IPS DF 6.9 (cell line): ENCODE measurements around the gene GRIP1.

Source experiments
- DNase-seq: peaks from one replicate; pipeline ENCODE4 v3.0.0-alpha.2; 2013; ENCODE audit warnings: low read depth, low spot score
- H3K27ac ChIP-seq: one replicate; pipeline ENCODE4 v1.5.1; 2013; ENCODE audit warnings: low read length, control low read depth
- H3K27me3 ChIP-seq: 2 replicates; pipeline ENCODE4 v1.6.1; 2013; ENCODE audit warnings: mild to moderate bottlenecking, low read length; ENCODE audit not compliant: control insufficient read depth, insufficient read depth
- H3K36me3 ChIP-seq: 2 replicates; pipeline ENCODE4 v1.6.1; 2013; ENCODE audit warnings: low read length; ENCODE audit not compliant: control insufficient read depth, insufficient read depth
- H3K4me1 ChIP-seq: 2 replicates; pipeline ENCODE4 v1.6.1; 2013; ENCODE audit warnings: low read length; ENCODE audit not compliant: control insufficient read depth, insufficient read depth
- H3K4me3 ChIP-seq: 2 replicates; pipeline ENCODE4 v1.5.1; 2013; ENCODE audit warnings: mild to moderate bottlenecking, low read length
- H3K9me3 ChIP-seq: 2 replicates; pipeline ENCODE4 v1.6.1; 2013; ENCODE audit warnings: low read length, inconsistent platforms; ENCODE audit not compliant: control insufficient read depth, insufficient read depth
- WGBS: extraction: QIAGEN DNeasy Blood & Tissue Kit; methylation state at CpG from one replicate; pipeline ENCODE4 v1.1.7; 2013; ENCODE audit warnings: mixed read lengths, missing lambda C conversion rate; ENCODE audit not compliant: insufficient read length, insufficient coverage; 5-methylcytosine and 5-hydroxymethylcytosine counted together

The GRIP1 gene

GRCh38 chr12:66441905-66442559 is 236.8 kb downstream of the GRIP1 start:
- Histone ChIP-seq H3K9me3 (no peaks in the 10 kb centered on the region), H3K4me1 (0 out of 2 replicates have a peak, but pooled peaks cover 3% of the 10 kb centered on the region), H3K27me3 (no peaks in the 10 kb centered on the region), H3K4me3 (no peak overlapping the region), H3K36me3 (no peaks in the 10 kb centered on the region), H3K27ac (no peak overlapping the region)
- no peak for DNase-seq
- 100% methylated on average over 1 of the region's 6 CpGs for WGBS

GRCh38 chr12:66438601-66439000 is 240.3 kb downstream of the GRIP1 start:
- Histone ChIP-seq H3K27me3 (no peaks in the 10 kb centered on the region), H3K4me1 (0 out of 2 replicates have a peak, but pooled peaks cover 3% of the 10 kb centered on the region), H3K27ac (no peak overlapping the region), H3K4me3 (no peak overlapping the region), H3K36me3 (no peaks in the 10 kb centered on the region), H3K9me3 (no peaks in the 10 kb centered on the region)
- WGBS, result no CpG with 5 or more reads among the region's 1 CpG
- no peak for DNase-seq

- Histone ChIP-seq H3K4me3 (no peak overlapping the region), H3K9me3 (no peaks in the 10 kb centered on the region), H3K27ac (no peak overlapping the region), H3K36me3 (no peaks in the 10 kb centered on the region), H3K27me3 (no peaks in the 10 kb centered on the region), H3K4me1 (peaks cover 6% of the 10 kb centered on the region; the same call in 1 of the 2 replicates)
- no CpG with 5 or more reads among the region's 4 CpGs for WGBS
- DNase-seq, result no peak
These were observed 248.8 kb downstream of the GRIP1 start for GRCh38 chr12:66430106-66430505.

- WGBS, result no CpG with 5 or more reads among the region's 5 CpGs
- Histone ChIP-seq H3K4me1 (peaks cover 4% of the 10 kb centered on the region; the same call in 1 of the 2 replicates), H3K27me3 (no peaks in the 10 kb centered on the region), H3K36me3 (no peaks in the 10 kb centered on the region), H3K9me3 (no peaks in the 10 kb centered on the region), H3K27ac (no peak overlapping the region), H3K4me3 (no peak overlapping the region)
- DNase-seq, result no peak
These were observed 250.0 kb downstream of the GRIP1 start for GRCh38 chr12:66428870-66429269.

GRCh38 chr12:66428261-66428660 is 250.6 kb downstream of the GRIP1 start:
- Histone ChIP-seq H3K27me3 (no peaks in the 10 kb centered on the region), H3K4me3 (no peak overlapping the region), H3K9me3 (no peaks in the 10 kb centered on the region), H3K36me3 (no peaks in the 10 kb centered on the region), H3K27ac (no peak overlapping the region), H3K4me1 (peaks cover 4% of the 10 kb centered on the region; the same call in 1 of the 2 replicates)
- no peak for DNase-seq

- Histone ChIP-seq H3K27me3 (no peaks in the 10 kb centered on the region), H3K4me3 (no peak overlapping the region), H3K4me1 (peaks cover 4% of the 10 kb centered on the region; the same call in 1 of the 2 replicates), H3K36me3 (no peaks in the 10 kb centered on the region), H3K9me3 (no peaks in the 10 kb centered on the region), H3K27ac (no peak overlapping the region)
- no CpG with 5 or more reads among the region's 2 CpGs for WGBS
- no peak for DNase-seq
These were observed 252.2 kb downstream of the GRIP1 start for GRCh38 chr12:66426696-66427095.

GRCh38 chr12:66423266-66423665 is 255.6 kb downstream of the GRIP1 start:
- Histone ChIP-seq H3K36me3 (no peaks in the 10 kb centered on the region), H3K9me3 (no peaks in the 10 kb centered on the region), H3K27me3 (no peaks in the 10 kb centered on the region), H3K27ac (no peak overlapping the region), H3K4me1 (peaks cover 4% of the 10 kb centered on the region; the same call in 1 of the 2 replicates), H3K4me3 (no peak overlapping the region)
- DNase-seq, result no peak
- no CpG with 5 or more reads among the region's 2 CpGs for WGBS

GRCh38 chr12:66418908-66419307 is 260.0 kb downstream of the GRIP1 start:
- H3K27ac ChIP-seq, result no peak overlapping the region
- no peaks in the 10 kb centered on the region for H3K36me3 ChIP-seq
- no peaks in the 10 kb centered on the region for H3K4me1 ChIP-seq
- WGBS, result no CpG with 5 or more reads among the region's 1 CpG
- H3K9me3 ChIP-seq, result no peaks in the 10 kb centered on the region
- no peaks in the 10 kb centered on the region for H3K27me3 ChIP-seq
- DNase-seq, result no peak
- no peak overlapping the region for H3K4me3 ChIP-seq

GRCh38 chr12:66417217-66417616 is 261.7 kb downstream of the GRIP1 start:
- no peaks in the 10 kb centered on the region for H3K36me3 ChIP-seq
- DNase-seq, result no peak
- H3K4me1 ChIP-seq, result no peaks in the 10 kb centered on the region
- WGBS, result no CpG with 5 or more reads among the region's 1 CpG
- no peaks in the 10 kb centered on the region for H3K27me3 ChIP-seq
- no peak overlapping the region for H3K4me3 ChIP-seq
- H3K9me3 ChIP-seq, result no peaks in the 10 kb centered on the region
- H3K27ac ChIP-seq, result no peak overlapping the region

- Histone ChIP-seq H3K4me1 (peaks cover 3% of the 10 kb centered on the region; the same call in 1 of the 2 replicates), H3K36me3 (no peaks in the 10 kb centered on the region), H3K27ac (no peak overlapping the region), H3K27me3 (no peaks in the 10 kb centered on the region), H3K9me3 (no peaks in the 10 kb centered on the region), H3K4me3 (no peak overlapping the region)
- no CpG with 5 or more reads among the region's 4 CpGs for WGBS
- DNase-seq, result no peak
These were observed 269.5 kb downstream of the GRIP1 start for GRCh38 chr12:66409195-66409871.

GRCh38 chr12:66405395-66405794 is 273.5 kb downstream of the GRIP1 start:
- H3K27ac ChIP-seq, result no peak overlapping the region
- H3K4me3 ChIP-seq, result no peak overlapping the region
- no peak for DNase-seq
- H3K36me3 ChIP-seq, result no peaks in the 10 kb centered on the region
- no peaks in the 10 kb centered on the region for H3K9me3 ChIP-seq
- no peaks in the 10 kb centered on the region for H3K27me3 ChIP-seq
- H3K4me1 ChIP-seq, result peaks cover 3% of the 10 kb centered on the region; the same call in 1 of the 2 replicates
